Activated CD8-positive, alpha-beta T cell treated with anti-CD3 and anti-CD28 coated beads, Interleukin-2, amount 10 ng/mL, durations not matched to agents 7 days and 5 days (primary cell): ENCODE data around the gene TRAFD1. TPM values are rescaled to one million over a fixed set of nuclear protein-coding genes. Genes with fewer than 3 reads are reported as not detected.
"Not testable (repeated sequence)": the region's sequence is repeated elsewhere in the genome, so short reads cannot be mapped to it uniquely, and the experiment has no call there.

Source experiments
- ATAC-seq: fragments of 150-1000 bp; cut with Tn5 transposase; one replicate; pipeline ENCODE4 v1.10.0; 2021; ENCODE audit warnings: moderate library complexity
- CTCF ChIA-PET: fragments of 350-600 bp; sonication (Branson Sonifier 250); formaldehyde crosslinking; loops from one replicate; lab custom pipeline; 2021; ENCODE audit warnings: antibody characterized with exemption; lab: Charles Lee
- POLR2A ChIA-PET: fragments of 350-600 bp; sonication (Branson Sonifier 250); formaldehyde crosslinking; loops from one replicate; lab custom pipeline; 2021; ENCODE audit warnings: antibody characterized with exemption; lab: Charles Lee
- DNase-seq: peaks from one replicate; pipeline ENCODE4 v3.0.0-alpha.2; 2020
- H3K27ac Mint-ChIP-seq: one replicate; pipeline ENCODE4 v1.8.0; 2021; ENCODE audit warnings: mild to moderate bottlenecking, mixed read lengths
- H3K27me3 Mint-ChIP-seq: one replicate; pipeline ENCODE4 v1.8.0; 2021; ENCODE audit warnings: low read depth, mixed read lengths
- H3K36me3 Mint-ChIP-seq: one replicate; pipeline ENCODE4 v1.8.0; 2021; ENCODE audit warnings: low read depth, mixed read lengths
- H3K4me1 Mint-ChIP-seq: one replicate; pipeline ENCODE4 v1.8.0; 2021; ENCODE audit warnings: low read depth, mixed read lengths
- H3K4me3 Mint-ChIP-seq: one replicate; pipeline ENCODE4 v1.8.0; 2021; ENCODE audit warnings: mild to moderate bottlenecking, mixed read lengths
- H3K9me3 Mint-ChIP-seq: one replicate; pipeline ENCODE4 v1.8.0; 2022; ENCODE audit warnings: mixed read lengths; ENCODE audit not compliant: insufficient read depth
- total RNA-seq, 2 experiments: library from RNA; stranded (reverse); gene quantifications; one replicate each; pipeline ENCODE4 v1.2.3, GENCODE V29; 2021

The TRAFD1 gene
- total RNA-seq, 2 experiments from 2014 or later: 54.6 to 55.9 TPM

- H3K27me3 Mint-ChIP-seq: no peaks in the 10 kb centered on the region
- H3K4me3 Mint-ChIP-seq: no peak overlapping the region
- peaks cover 34% of the 10 kb centered on the region for H3K4me1 Mint-ChIP-seq
- no peaks in the 10 kb centered on the region for H3K9me3 Mint-ChIP-seq
- no peak for DNase-seq
- ChIA-PET POLR2A (interaction anchor here (1.1 to 1.4 kb wide), 3 partner anchors 25 to 285 kb away, joined by 3 to 6 read pairs (median 4); partner anchors contain the start of genes NAA25 and PTPN11), CTCF (interaction anchor here (0.8 to 3.8 kb wide), 7 partner anchors 9 to 64 kb away, joined by 3 to 21 read pairs (median 3); partner anchors contain the start of gene NAA25)
- peaks cover 35% of the 10 kb centered on the region for H3K36me3 Mint-ChIP-seq
- H3K27ac Mint-ChIP-seq: no peak overlapping the region
- no peak for ATAC-seq
These were observed 8.1 kb downstream of the TRAFD1 start for GRCh38 chr12:112133418-112133817.

- Mint-ChIP-seq H3K9me3 (no peaks in the 10 kb centered on the region), H3K27ac (no peak overlapping the region), H3K4me1 (peaks cover 24% of the 10 kb centered on the region), H3K4me3 (no peak overlapping the region), H3K36me3 (peaks cover 34% of the 10 kb centered on the region), H3K27me3 (no peaks in the 10 kb centered on the region)
- DNase-seq (no peak), ATAC-seq (no peak)
- POLR2A ChIA-PET: no interaction called here
- CTCF ChIA-PET: no interaction called here
These were observed 9.4 kb downstream of the TRAFD1 start for GRCh38 chr12:112134731-112135130.

- no peak for DNase-seq
- Mint-ChIP-seq H3K4me3 (no peak overlapping the region), H3K27ac (peak overlapping the region; percentile 1), H3K36me3 (peaks cover 45% of the 10 kb centered on the region), H3K9me3 (no peaks in the 10 kb centered on the region), H3K4me1 (no peaks in the 10 kb centered on the region), H3K27me3 (no peaks in the 10 kb centered on the region)
- CTCF ChIA-PET: no interaction called here
- POLR2A ChIA-PET: no interaction called here
- no peak for ATAC-seq
These were observed 15.4 kb downstream of the TRAFD1 start for GRCh38 chr12:112140728-112141127.

- no peaks in the 10 kb centered on the region for H3K9me3 Mint-ChIP-seq
- ATAC-seq: no peak
- ChIA-PET POLR2A (no interaction called here), CTCF (no interaction called here)
- H3K4me3 Mint-ChIP-seq: no peak overlapping the region
- H3K36me3 Mint-ChIP-seq: peaks cover 57% of the 10 kb centered on the region
- DNase-seq: no peak
- H3K27me3 Mint-ChIP-seq: no peaks in the 10 kb centered on the region
- no peaks in the 10 kb centered on the region for H3K4me1 Mint-ChIP-seq
- peak overlapping the region; percentile 2 for H3K27ac Mint-ChIP-seq
These were observed 20.8 kb downstream of the TRAFD1 start for GRCh38 chr12:112146123-112146522.

GRCh38 chr12:112148031-112148513 lies 22.7 kb downstream of the TRAFD1 start:
- ChIA-PET CTCF (no interaction called here), POLR2A (interaction anchor here (0.9 kb wide), 1 partner anchor 23 kb away, joined by 3 read pairs; the partner anchor contains the start of gene TRAFD1)
- Mint-ChIP-seq H3K4me3 (no peak overlapping the region), H3K36me3 (peaks cover 62% of the 10 kb centered on the region), H3K9me3 (no peaks in the 10 kb centered on the region), H3K27ac (no peak overlapping the region), H3K4me1 (no peaks in the 10 kb centered on the region), H3K27me3 (no peaks in the 10 kb centered on the region)
- no peak for ATAC-seq
- no peak for DNase-seq

- Mint-ChIP-seq H3K4me3 (no peak overlapping the region), H3K4me1 (no peaks in the 10 kb centered on the region), H3K36me3 (peaks cover 66% of the 10 kb centered on the region), H3K27ac (no peak overlapping the region), H3K9me3 (no peaks in the 10 kb centered on the region), H3K27me3 (no peaks in the 10 kb centered on the region)
- no peak for ATAC-seq
- no peak for DNase-seq
- ChIA-PET POLR2A (no interaction called here), CTCF (no interaction called here)
These were observed 24.2 kb downstream of the TRAFD1 start for GRCh38 chr12:112149596-112149995.

- H3K36me3 Mint-ChIP-seq: peaks cover 69% of the 10 kb centered on the region
- H3K27ac Mint-ChIP-seq: no peak overlapping the region
- no peaks in the 10 kb centered on the region for H3K9me3 Mint-ChIP-seq
- CTCF ChIA-PET: interaction anchor here (0.8 kb wide), 1 partner anchor 19 kb away, joined by 5 read pairs; no protein-coding TSS in a partner anchor
- POLR2A ChIA-PET: interaction anchor here (1.1 kb wide), 1 partner anchor 132 kb away, joined by 3 read pairs; no protein-coding TSS in a partner anchor
- no peak for DNase-seq
- no peaks in the 10 kb centered on the region for H3K4me1 Mint-ChIP-seq
- ATAC-seq: no peak
- no peak overlapping the region for H3K4me3 Mint-ChIP-seq
- H3K27me3 Mint-ChIP-seq: no peaks in the 10 kb centered on the region
These were observed 26.6 kb downstream of the TRAFD1 start for GRCh38 chr12:112151766-112152541.

GRCh38 chr12:112153181-112153892 lies 28.0 kb downstream of the TRAFD1 start:
- Mint-ChIP-seq H3K27ac (peak overlapping the region; percentile 62), H3K4me3 (no peak overlapping the region)

GRCh38 chr12:112153893-112154219 lies 28.5 kb downstream of the TRAFD1 start:
- Mint-ChIP-seq H3K9me3 (peaks cover 6% of the 10 kb centered on the region), H3K36me3 (peaks cover 75% of the 10 kb centered on the region), H3K4me1 (peaks cover 18% of the 10 kb centered on the region), H3K4me3 (no peak overlapping the region), H3K27ac (no peak overlapping the region), H3K27me3 (no peaks in the 10 kb centered on the region)
- CTCF ChIA-PET: interaction anchor here (1.5 kb wide), 1 partner anchor 44 kb away, joined by 4 read pairs; no protein-coding TSS in a partner anchor
- POLR2A ChIA-PET: no interaction called here
- no peak for DNase-seq
- ATAC-seq: no peak

More at GRCh38 chr12:112153181-112153892, 28.0 kb downstream of the TRAFD1 start:
- CTCF ChIA-PET: interaction anchor here (1.5 kb wide), 1 partner anchor 45 kb away, joined by 4 read pairs; no protein-coding TSS in a partner anchor
- peaks cover 6% of the 10 kb centered on the region for H3K9me3 Mint-ChIP-seq
- peaks cover 75% of the 10 kb centered on the region for H3K36me3 Mint-ChIP-seq
- ATAC-seq (no peak), DNase-seq (no peak)
- H3K27me3 Mint-ChIP-seq: no peaks in the 10 kb centered on the region
- POLR2A ChIA-PET: interaction anchor here (1.0 kb wide), 1 partner anchor 21 kb away, joined by 4 read pairs; no protein-coding TSS in a partner anchor
- peaks cover 13% of the 10 kb centered on the region for H3K4me1 Mint-ChIP-seq

GRCh38 chr12:112158461-112159145 lies 33.2 kb downstream of the TRAFD1 start:
- H3K36me3 Mint-ChIP-seq: peaks cover 71% of the 10 kb centered on the region
- ATAC-seq (peak; percentile 27), DNase-seq (peak; percentile 54)
- H3K9me3 Mint-ChIP-seq, H3K27me3 Mint-ChIP-seq: not testable (repeated sequence)
- peak overlapping the region; percentile 74 for H3K27ac Mint-ChIP-seq
- ChIA-PET CTCF (interaction anchor here (1.1 to 1.3 kb wide), 2 partner anchors 26 to 228 kb away, joined by 3 read pairs; no protein-coding TSS in a partner anchor), POLR2A (interaction anchor here (0.8 to 1.2 kb wide), 4 partner anchors 27 to 49 kb away, joined by 3 to 5 read pairs (median 4); no protein-coding TSS in a partner anchor)
- H3K4me3 Mint-ChIP-seq: peak overlapping the region; percentile 34
- peaks cover 27% of the 10 kb centered on the region for H3K4me1 Mint-ChIP-seq

- CTCF ChIA-PET: interaction anchor here (0.9 to 1.3 kb wide), 3 partner anchors 26 to 347 kb away, joined by 3 to 4 read pairs (median 3); no protein-coding TSS in a partner anchor
- POLR2A ChIA-PET: interaction anchor here (0.8 to 1.2 kb wide), 4 partner anchors 27 to 50 kb away, joined by 3 to 5 read pairs (median 4); no protein-coding TSS in a partner anchor
- DNase-seq: no peak
- no peaks in the 10 kb centered on the region for H3K27me3 Mint-ChIP-seq
- H3K36me3 Mint-ChIP-seq: peaks cover 65% of the 10 kb centered on the region
- H3K27ac Mint-ChIP-seq: peak overlapping the region; percentile 74
- H3K9me3 Mint-ChIP-seq: peaks cover 6% of the 10 kb centered on the region
- H3K4me1 Mint-ChIP-seq: peaks cover 27% of the 10 kb centered on the region
- H3K4me3 Mint-ChIP-seq: no peak overlapping the region
- ATAC-seq: no peak
These were observed 33.8 kb downstream of the TRAFD1 start for GRCh38 chr12:112159146-112159541.
